Skin of body (tissue), 2 donors: ENCODE results near the gene HOXB6. TPM values are rescaled to one million over a fixed set of nuclear protein-coding genes. Genes with fewer than 3 reads are reported as not detected.

Source experiments
- DNase-seq: peaks from one replicate; lab custom pipeline; 2025; lab: John Stamatoyannopoulos, UW
- total RNA-seq: library from RNA; depleted of rRNA; stranded (reverse); fragments of >200 nt; gene quantifications from one replicate; pipeline ENCODE4 v1.2.3, GENCODE V29; 2014

Gene HOXB6
- total RNA-seq, 1 donor from 2014 or later, result 2.9 TPM

- DNase-seq, result no peak
Measured at GRCh38 chr17:48568499-48569239, 36.1 kb downstream of the HOXB6 start.

GRCh38 chr17:48567646-48568354 lies 37.0 kb downstream of the HOXB6 start:
- DNase-seq, result no peak

- no peak for DNase-seq
Measured at GRCh38 chr17:48567209-48567608, 37.6 kb downstream of the HOXB6 start.

- no peak for DNase-seq
Measured at GRCh38 chr17:48566717-48567116, 38.1 kb downstream of the HOXB6 start.

- DNase-seq, result no peak
Measured at GRCh38 chr17:48565925-48566710, 38.7 kb downstream of the HOXB6 start.

DNA sequence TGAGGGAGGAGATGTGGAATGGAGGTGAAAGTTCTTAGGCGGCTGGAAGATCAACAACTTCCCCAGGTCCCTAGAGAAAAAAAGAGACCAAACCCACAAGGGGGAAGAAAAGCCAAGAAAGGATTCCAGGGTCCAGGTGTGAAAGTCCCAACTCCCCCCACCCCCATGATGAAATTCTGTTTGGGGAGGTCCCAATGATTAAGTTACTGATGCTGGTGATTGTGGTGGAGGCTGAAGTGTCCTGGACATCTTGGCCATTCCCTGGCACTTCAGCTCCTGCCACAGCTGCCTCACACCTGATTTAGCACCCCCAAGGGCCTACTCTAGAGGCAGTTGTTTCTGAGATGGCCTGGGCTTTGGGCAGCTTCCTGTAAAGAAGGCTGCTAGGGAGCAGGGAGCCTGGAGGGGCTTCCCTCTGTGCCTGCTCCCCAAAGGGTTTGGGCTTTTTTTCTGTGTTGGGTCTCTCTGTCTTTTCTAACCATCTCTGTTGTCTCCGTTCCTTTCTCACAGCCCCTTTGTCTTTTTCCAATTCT lies 39.7 kb downstream of the HOXB6 start:
- DNase-seq, result no peak

GRCh38 chr17:48564188-48565021 lies 40.4 kb downstream of the HOXB6 start:
- no peak for DNase-seq

DNA sequence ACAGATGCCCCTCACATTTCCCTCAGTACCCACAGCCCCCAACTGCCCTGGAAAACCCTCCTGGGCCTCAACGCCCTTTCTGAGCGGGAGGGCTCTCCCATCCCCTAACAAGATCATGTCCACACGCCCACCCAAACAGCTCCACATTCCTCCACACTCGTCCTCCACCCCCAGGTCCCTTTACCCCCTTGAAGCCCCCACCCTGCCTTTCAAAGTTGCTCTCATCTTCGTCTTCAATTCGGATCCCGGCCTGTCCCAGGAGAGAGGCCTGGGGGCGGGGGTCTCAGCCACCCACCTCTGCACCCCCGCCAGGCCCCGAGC lies 41.0 kb downstream of the HOXB6 start:
- DNase-seq, result no peak

DNA sequence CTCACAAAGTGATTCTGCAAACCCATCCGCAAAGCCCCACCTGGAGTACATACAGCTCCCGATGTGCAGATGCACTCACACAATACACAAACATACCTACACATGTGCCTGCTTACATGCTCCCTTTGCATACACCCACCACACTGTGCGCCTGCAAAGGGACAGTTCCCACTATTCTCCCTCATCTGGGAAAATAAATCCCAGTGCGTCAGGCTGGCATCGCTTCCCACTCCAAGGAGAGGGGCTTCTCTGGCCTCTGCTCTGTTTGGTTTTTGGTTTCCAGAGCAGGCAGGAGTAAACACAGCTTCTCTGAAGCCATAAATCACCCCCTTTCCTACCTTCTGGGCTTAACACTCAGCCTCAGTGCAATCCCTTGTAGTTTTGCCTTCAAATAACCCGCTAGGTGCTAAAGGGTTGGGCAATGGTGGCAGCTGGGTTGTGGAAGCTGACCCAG lies 41.4 kb downstream of the HOXB6 start:
- no peak for DNase-seq

DNA sequence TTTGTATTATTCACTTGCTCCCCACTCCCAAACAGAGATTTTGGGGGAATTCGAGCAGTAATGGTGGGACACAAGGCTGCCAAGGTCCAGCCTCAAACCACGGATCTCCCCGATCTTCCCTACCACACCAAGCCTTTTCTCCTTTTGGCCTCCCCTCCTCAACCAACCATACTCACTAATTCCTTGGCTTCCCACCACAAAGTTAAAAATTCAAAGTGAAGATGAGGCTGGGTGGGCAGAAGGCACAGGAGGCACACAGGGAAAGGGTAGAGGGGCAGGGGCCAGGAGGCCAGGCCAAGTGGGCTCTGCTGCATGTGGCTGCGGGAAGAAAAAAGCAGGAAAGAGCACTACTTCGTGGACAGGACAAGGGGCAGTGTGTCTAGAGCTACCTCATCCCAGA lies 41.9 kb downstream of the HOXB6 start:
- DNase-seq, result no peak

DNA sequence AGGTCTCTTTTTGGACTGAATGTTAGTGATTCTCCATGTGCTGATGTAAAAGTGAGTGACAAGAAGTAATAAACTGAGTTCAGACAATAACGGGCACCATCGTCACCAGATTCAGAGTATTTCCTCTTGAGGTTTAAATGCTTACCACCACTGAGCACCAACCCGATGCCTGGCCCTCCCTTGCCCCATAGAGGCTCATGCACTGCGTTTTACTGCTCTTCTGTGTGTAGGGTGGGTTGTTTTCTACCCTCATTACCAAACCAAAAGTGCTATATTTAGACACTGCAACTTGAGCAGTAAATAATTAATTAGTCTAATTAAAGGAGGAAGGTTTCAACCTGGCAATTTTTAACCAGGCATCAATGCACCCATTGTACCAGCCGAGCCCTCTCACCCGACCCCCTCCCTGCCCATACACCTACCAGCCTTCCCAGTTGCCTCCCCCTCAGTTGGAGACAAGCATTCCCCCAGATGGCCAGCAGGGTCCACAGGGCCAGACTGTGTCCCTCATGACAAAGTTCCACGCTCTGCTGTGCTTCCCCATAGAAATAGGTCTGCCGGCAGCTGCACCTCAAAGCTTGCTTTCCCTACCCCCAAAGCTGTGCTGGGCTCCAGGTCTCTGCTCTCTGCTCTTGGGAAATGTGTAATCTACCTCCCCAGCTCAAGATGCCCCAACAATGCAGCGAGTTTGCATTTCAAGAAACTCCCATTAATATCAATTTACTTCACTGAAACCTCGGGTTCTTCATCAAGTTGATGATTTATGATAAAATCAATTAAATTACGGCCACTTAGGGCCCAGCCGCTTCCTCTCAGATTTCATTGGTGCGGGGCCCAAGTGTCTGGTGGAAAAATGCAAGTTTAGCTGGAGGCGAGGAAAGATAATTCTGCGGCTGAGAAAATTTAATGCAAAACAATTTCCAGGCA lies 42.6 kb downstream of the HOXB6 start:
- DNase-seq, result no peak

GRCh38 chr17:48559840-48560817 lies 44.7 kb downstream of the HOXB6 start:
- DNase-seq, result no peak

DNA sequence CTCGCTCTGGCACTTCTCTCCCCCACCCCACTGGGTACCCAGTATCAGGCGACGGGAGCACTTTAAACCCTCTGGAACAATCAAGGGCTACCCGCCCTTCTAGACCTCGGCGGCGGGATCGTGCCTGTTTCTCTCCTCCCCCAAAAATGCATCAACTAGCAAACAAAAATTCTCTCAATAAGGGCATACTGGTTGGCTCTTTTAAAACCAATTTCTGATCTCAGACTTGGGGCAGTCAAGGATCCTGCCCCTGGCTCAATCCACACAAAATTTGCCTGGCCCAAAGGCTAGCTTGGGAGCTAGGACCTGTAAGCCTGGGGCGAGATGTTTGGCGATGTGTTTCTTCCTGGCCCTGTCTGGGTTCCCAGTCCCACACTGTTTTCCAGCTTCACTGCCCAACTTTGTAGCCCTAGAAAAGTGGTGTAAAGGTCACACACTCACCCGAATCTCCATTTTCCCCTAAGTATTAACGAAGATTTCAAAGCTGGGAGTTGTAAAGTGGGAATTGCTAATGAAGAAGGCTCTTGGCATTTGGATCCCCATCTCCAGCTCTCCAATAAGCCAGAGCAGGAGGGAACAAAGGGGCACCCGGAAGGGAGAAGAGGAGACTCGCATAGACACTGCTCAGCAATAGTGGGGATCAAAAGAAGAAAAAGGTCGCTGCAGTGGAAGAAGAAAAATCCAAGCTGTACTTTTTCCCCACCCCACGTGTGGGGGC lies 45.5 kb downstream of the HOXB6 start:
- no peak for DNase-seq

DNA sequence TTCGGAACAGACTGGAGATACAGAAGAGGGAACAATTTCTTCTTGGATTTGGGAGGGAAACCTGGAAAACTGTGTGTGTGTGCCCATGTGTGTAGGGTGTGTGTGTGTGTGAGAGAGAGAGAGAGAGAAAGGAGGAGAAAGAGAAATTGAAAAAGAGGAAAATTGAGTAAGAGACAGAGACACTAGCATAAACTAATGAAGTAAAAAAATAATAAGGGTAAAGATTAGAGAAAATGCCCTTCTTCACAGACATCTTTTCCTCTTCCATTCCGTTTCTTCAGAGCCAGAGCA lies 46.0 kb downstream of the HOXB6 start:
- no peak for DNase-seq

DNA sequence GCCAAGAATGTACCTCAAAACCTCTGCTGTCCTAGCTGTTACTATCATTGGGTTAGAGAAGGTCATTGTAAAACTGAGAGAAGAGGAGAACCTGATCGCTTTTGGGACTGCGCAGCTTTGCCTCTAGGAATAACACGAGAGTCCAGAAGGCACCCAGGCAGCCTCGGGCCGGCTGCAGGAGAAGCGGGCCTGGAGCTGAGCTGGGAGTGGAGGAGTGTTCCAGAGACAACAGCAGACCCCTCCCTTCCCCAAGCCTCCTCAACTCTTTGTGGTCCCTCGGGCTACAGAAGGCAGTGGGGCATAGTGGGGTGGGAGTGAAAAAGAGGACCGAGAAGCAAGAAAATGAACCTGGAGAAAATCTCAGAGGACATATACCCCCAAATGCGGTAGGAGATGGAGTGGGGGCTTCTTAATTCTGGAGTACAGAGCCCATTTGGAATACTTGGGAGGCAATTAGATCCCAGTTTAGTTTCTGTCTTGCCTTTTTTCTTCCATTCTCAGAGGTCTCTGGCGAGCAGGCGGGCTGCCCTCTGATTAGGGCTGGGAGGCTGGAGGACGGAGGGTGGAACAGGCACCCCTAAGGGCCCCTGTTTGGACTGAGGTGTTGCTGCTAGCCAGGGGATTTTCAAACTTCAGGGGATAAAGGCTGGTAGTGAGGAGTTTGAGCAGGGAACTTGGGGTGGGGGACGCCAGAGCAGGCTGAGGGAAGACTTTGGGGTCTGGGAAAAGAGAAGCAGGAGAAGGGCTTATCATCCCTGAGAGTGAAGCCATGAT lies 46.5 kb downstream of the HOXB6 start:
- no peak for DNase-seq

DNA sequence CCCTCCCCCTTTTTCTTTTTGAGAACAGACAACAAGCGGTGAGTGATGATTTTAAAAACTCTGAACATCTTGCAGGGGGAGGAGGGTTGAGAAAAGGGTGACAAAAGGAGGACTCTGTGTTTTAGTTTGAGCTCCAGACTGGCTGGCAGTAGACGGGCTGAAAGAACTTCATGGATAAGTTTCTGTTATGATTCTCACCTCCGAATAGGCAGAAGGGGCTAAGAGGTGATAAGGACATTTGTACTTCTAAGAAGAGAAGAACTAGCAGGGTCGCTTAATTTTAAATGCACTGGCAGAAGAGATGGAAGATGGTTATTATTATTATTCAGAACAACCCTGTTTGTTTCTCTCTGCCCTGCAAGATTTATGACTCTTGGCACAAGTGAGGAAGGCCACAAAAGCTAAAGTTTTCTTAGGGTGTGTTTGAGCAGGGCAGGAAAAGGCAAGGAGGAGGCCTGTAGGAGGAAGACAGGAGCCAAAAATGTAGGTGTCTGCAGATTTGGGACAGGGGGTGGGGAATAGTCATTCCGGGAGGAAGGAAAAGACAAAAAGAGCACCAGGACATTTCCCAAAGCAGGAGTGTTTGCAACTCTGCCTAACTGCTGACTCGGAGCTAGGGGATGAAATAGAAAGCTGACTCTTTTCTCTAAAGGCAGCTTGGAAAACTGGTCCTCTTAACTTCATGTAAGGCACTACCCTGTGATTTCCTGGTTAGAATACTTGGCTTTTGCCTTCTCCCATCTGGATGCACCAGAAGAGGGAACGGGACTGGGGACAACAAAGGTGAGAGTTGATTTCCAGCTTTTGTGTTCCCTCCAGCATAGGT lies 48.0 kb downstream of the HOXB6 start:
- DNase-seq, result no peak

- no peak for DNase-seq
Measured at GRCh38 chr17:48556229-48556575, 48.6 kb downstream of the HOXB6 start.
